ENCODE measurements around the gene RRAGC. TPM values are rescaled to one million over a fixed set of nuclear protein-coding genes. Genes with fewer than 3 reads are reported as not detected.
A peak's percentile ranks its signal among the peaks of the same experiment; 100 is the strongest.

The RRAGC gene
- total and polyA plus RNA-seq, 2 of the 13 experiments (the other 11 are each of a cell fraction or from before 2014, with no cell fraction given) = 7.6 to 8.0 TPM

DNA sequence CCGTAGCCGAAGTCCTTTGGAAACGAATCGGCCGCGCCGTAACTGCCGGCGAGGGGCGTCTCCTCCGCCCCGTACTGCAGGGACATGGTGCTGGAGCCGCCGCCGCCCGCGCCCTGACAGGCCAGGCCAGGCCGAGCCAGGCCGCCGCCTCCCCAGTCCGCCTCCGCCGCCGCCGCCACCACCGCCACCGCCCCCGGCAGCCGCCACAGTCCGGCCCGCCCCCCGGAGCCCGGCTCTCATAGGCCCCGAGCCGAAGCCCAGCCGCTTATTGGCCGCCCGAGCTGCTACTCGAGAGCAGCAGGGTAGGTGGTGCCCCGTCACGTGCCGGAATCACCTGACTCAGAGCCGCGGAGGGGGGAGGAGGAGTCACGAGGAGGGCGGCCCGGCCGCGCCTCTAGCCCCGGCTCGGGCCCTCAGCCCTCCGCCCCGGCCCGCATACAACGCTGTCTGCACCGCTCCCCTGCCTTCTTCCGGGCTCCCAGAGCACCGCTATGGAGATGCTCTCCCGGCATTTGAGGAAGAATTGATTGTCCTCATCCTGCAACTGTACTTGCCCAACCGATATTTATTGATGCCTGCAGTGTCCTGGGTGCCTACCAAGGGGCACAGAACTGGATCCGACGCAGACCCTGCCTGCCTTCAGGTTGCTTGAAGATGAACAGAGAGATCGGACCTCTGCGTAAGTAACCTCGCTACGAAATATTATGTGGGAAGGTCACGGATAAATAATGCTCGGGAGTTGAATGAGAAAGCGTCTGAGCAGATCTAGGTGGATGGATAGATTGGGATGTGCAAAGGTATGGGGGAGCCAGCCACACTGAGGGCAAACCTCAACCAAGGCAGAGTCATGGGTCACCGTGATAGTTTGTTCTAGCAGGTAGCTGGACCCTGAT is at the start of gene RRAGC (continued):
- TF ChIP-seq TBL1XR1 (IDR thresholded peaks at IDR 0.05; ENCODE audit: borderline replicate concordance, low read length, partially characterized antibody) = no peak
- peak; percentile 65; the same call in 1 of the 2 replicates for TF ChIP-seq ZNF441 (CRISPR knock-in tag; IDR thresholded peaks at IDR 0.05; ENCODE audit: borderline replicate concordance)
- peak; percentile 61; the same call in 1 of the 2 replicates for TF ChIP-seq NAIF1 (CRISPR knock-in tag; IDR thresholded peaks at IDR 0.05; ENCODE audit: borderline replicate concordance)
- no peak for TF ChIP-seq ZNF883 (CRISPR knock-in tag; IDR thresholded peaks at IDR 0.05; ENCODE audit: not compliant biosample characterization)
- TF ChIP-seq SETDB1 (CRISPR knock-in tag; IDR thresholded peaks at IDR 0.05; ENCODE audit: borderline replicate concordance) = no peak
- no peak for TF ChIP-seq IKZF1 (IDR thresholded peaks at IDR 0.05)
- no peak for TF ChIP-seq ZNF24 (IDR thresholded peaks at IDR 0.05)
- TF ChIP-seq ZNF615 (CRISPR knock-in tag; IDR thresholded peaks at IDR 0.05; ENCODE audit: borderline replicate concordance) = no peak
- no peak for TF ChIP-seq ZNF713 (CRISPR knock-in tag; IDR thresholded peaks at IDR 0.05)
- peak; percentile 66; the same call in 1 of the 2 replicates for TF ChIP-seq ZNF547 (CRISPR knock-in tag; IDR thresholded peaks at IDR 0.05)
- 0 out of 2 replicates have a peak, but pooled peaks have one; percentile 67 for TF ChIP-seq ZNF280B (CRISPR knock-in tag; IDR thresholded peaks at IDR 0.05; ENCODE audit: borderline replicate concordance)
- TF ChIP-seq CENPX (CRISPR knock-in tag; IDR thresholded peaks at IDR 0.05) = no peak
- TF ChIP-seq SMYD3 (CRISPR knock-in tag; IDR thresholded peaks at IDR 0.05) = no peak
- no peak for TF ChIP-seq ZNF891 (CRISPR knock-in tag; IDR thresholded peaks at IDR 0.05)
- no peak; the same call in 1 of the 2 replicates for TF ChIP-seq ELF4 (CRISPR knock-in tag; IDR thresholded peaks at IDR 0.05; ENCODE audit: borderline replicate concordance)
- no peak for TF ChIP-seq CC2D1A (CRISPR knock-in tag; IDR thresholded peaks at IDR 0.05)
- peak; percentile 55 for TF ChIP-seq ZNF407 (CRISPR knock-in tag; IDR thresholded peaks at IDR 0.05; ENCODE audit: not compliant biosample characterization)
